ENCODE measurements around the gene GRID1. TPM values are rescaled to one million over a fixed set of nuclear protein-coding genes. Genes with fewer than 3 reads are reported as not detected.

GRID1 gene
- total and polyA plus RNA-seq, 4 donors = 1.1 to 3.8 TPM; not detected in 2

GRCh38 chr10:86030312-86030711 lies 336.3 kb downstream of the GRID1 start:
- DNase-seq = no peak
- WGBS, 2 donors = 20 to 53% methylated on average over 2 of the region's 2 CpGs
- intact Hi-C loops (cut with DNase I) = no loop called here
- no peak for ATAC-seq (ENCODE audit: low FRiP score)
- H3K4me1 ChIP-seq (ENCODE audit: control insufficient read depth in 1 of 2, insufficient read depth in 2 of 2, low read length in 2 of 2) = no peaks in the 10 kb centered on the region
- H3K27ac ChIP-seq (ENCODE audit: low read depth in 1 of 2, low read length in 2 of 2) = no peak overlapping the region
- H3K36me3 ChIP-seq (ENCODE audit: control insufficient read depth in 1 of 2, insufficient read depth in 2 of 2, low read length in 1 of 2) = no peaks in the 10 kb centered on the region
- H3K9me3 ChIP-seq (ENCODE audit: control insufficient read depth, low read length) = peaks cover 4% of the 10 kb centered on the region
- H3K4me3 ChIP-seq (ENCODE audit: low read length in 2 of 2) = no peak overlapping the region
- no peaks in the 10 kb centered on the region for H3K27me3 ChIP-seq (ENCODE audit: control insufficient read depth in 1 of 2, insufficient read depth in 2 of 2, low read length in 1 of 2)

- H3K4me3 ChIP-seq (ENCODE audit: low read length in 2 of 2) = no peak overlapping the region
- H3K9me3 ChIP-seq (ENCODE audit: control insufficient read depth, low read length) = peaks cover 4% of the 10 kb centered on the region
- no peak for DNase-seq
- no peaks in the 10 kb centered on the region for H3K4me1 ChIP-seq (ENCODE audit: control insufficient read depth in 1 of 2, insufficient read depth in 2 of 2, low read length in 2 of 2)
- H3K36me3 ChIP-seq (ENCODE audit: control insufficient read depth in 1 of 2, insufficient read depth in 2 of 2, low read length in 1 of 2) = no peaks in the 10 kb centered on the region
- H3K27me3 ChIP-seq (ENCODE audit: control insufficient read depth in 1 of 2, insufficient read depth in 2 of 2, low read length in 1 of 2) = no peaks in the 10 kb centered on the region
- ATAC-seq (ENCODE audit: low FRiP score) = no peak
- WGBS, 2 donors = 83 to 93% methylated on average over 2 of the region's 2 CpGs
- no peak overlapping the region for H3K27ac ChIP-seq (ENCODE audit: low read depth in 1 of 2, low read length in 2 of 2)
- intact Hi-C loops (cut with DNase I) = no loop called here
Measured at GRCh38 chr10:86027346-86027745, 339.2 kb downstream of the GRID1 start.

- intact Hi-C loops (cut with DNase I) = no loop called here
- DNase-seq (no peak), ATAC-seq (ENCODE audit: low FRiP score) (no peak)
- Histone ChIP-seq H3K27ac (ENCODE audit: low read depth in 1 of 2, low read length in 2 of 2) (no peak overlapping the region), H3K27me3 (ENCODE audit: control insufficient read depth in 1 of 2, insufficient read depth in 2 of 2, low read length in 1 of 2) (no peaks in the 10 kb centered on the region), H3K4me3 (ENCODE audit: low read length in 2 of 2) (no peak overlapping the region), H3K4me1 (ENCODE audit: control insufficient read depth in 1 of 2, insufficient read depth in 2 of 2, low read length in 2 of 2) (no peaks in the 10 kb centered on the region), H3K9me3 (ENCODE audit: control insufficient read depth, low read length) (peaks cover 4% of the 10 kb centered on the region), H3K36me3 (ENCODE audit: control insufficient read depth in 1 of 2, insufficient read depth in 2 of 2, low read length in 1 of 2) (no peaks in the 10 kb centered on the region)
- WGBS, 2 donors = 93 to 94% methylated on average over 3 of the region's 3 CpGs
Measured at GRCh38 chr10:86025509-86025908, 341.1 kb downstream of the GRID1 start.

GRCh38 chr10:86024281-86025041 lies 342.1 kb downstream of the GRID1 start:
- DNase-seq (no peak), ATAC-seq (ENCODE audit: low FRiP score) (peak; percentile 8)
- no peak overlapping the region for H3K27ac ChIP-seq (ENCODE audit: low read depth in 1 of 2, low read length in 2 of 2)
- H3K4me3 ChIP-seq (ENCODE audit: low read length in 2 of 2) = no peak overlapping the region
- H3K36me3 ChIP-seq (ENCODE audit: control insufficient read depth in 1 of 2, insufficient read depth in 2 of 2, low read length in 1 of 2) = no peaks in the 10 kb centered on the region
- no peaks in the 10 kb centered on the region for H3K27me3 ChIP-seq (ENCODE audit: control insufficient read depth in 1 of 2, insufficient read depth in 2 of 2, low read length in 1 of 2)
- no peaks in the 10 kb centered on the region for H3K4me1 ChIP-seq (ENCODE audit: control insufficient read depth in 1 of 2, insufficient read depth in 2 of 2, low read length in 2 of 2)
- H3K9me3 ChIP-seq (ENCODE audit: control insufficient read depth, low read length) = peaks cover 3% of the 10 kb centered on the region
- WGBS, 2 donors = 25 to 32% methylated on average over 8 of the region's 8 CpGs
- intact Hi-C loops (cut with DNase I) = no loop called here

GRCh38 chr10:86023931-86024280 lies 342.7 kb downstream of the GRID1 start:
- WGBS, 2 donors = 79 to 82% methylated on average over 4 of the region's 4 CpGs
- no peaks in the 10 kb centered on the region for H3K36me3 ChIP-seq (ENCODE audit: control insufficient read depth in 1 of 2, insufficient read depth in 2 of 2, low read length in 1 of 2)
- no peaks in the 10 kb centered on the region for H3K27me3 ChIP-seq (ENCODE audit: control insufficient read depth in 1 of 2, insufficient read depth in 2 of 2, low read length in 1 of 2)
- DNase-seq = no peak
- H3K4me3 ChIP-seq (ENCODE audit: low read length in 2 of 2) = no peak overlapping the region
- intact Hi-C loops (cut with DNase I) = no loop called here
- H3K9me3 ChIP-seq (ENCODE audit: control insufficient read depth, low read length) = peaks cover 3% of the 10 kb centered on the region
- no peak overlapping the region for H3K27ac ChIP-seq (ENCODE audit: low read depth in 1 of 2, low read length in 2 of 2)
- H3K4me1 ChIP-seq (ENCODE audit: control insufficient read depth in 1 of 2, insufficient read depth in 2 of 2, low read length in 2 of 2) = no peaks in the 10 kb centered on the region
- ATAC-seq (ENCODE audit: low FRiP score) = no peak

GRCh38 chr10:86023336-86023735 lies 343.3 kb downstream of the GRID1 start:
- Histone ChIP-seq H3K27me3 (ENCODE audit: control insufficient read depth in 1 of 2, insufficient read depth in 2 of 2, low read length in 1 of 2) (no peaks in the 10 kb centered on the region), H3K36me3 (ENCODE audit: control insufficient read depth in 1 of 2, insufficient read depth in 2 of 2, low read length in 1 of 2) (no peaks in the 10 kb centered on the region), H3K9me3 (ENCODE audit: control insufficient read depth, low read length) (peaks cover 3% of the 10 kb centered on the region), H3K27ac (ENCODE audit: low read depth in 1 of 2, low read length in 2 of 2) (no peak overlapping the region), H3K4me3 (ENCODE audit: low read length in 2 of 2) (no peak overlapping the region), H3K4me1 (ENCODE audit: control insufficient read depth in 1 of 2, insufficient read depth in 2 of 2, low read length in 2 of 2) (no peaks in the 10 kb centered on the region)
- no peak for ATAC-seq (ENCODE audit: low FRiP score)
- WGBS, 2 donors = 92 to 93% methylated on average over 3 of the region's 3 CpGs
- intact Hi-C loops (cut with DNase I) = no loop called here
- no peak for DNase-seq

GRCh38 chr10:86022906-86023305 lies 343.7 kb downstream of the GRID1 start:
- WGBS, 2 donors = 94 to 96% methylated on average over 4 of the region's 4 CpGs
- H3K4me1 ChIP-seq (ENCODE audit: control insufficient read depth in 1 of 2, insufficient read depth in 2 of 2, low read length in 2 of 2) = no peaks in the 10 kb centered on the region
- H3K27ac ChIP-seq (ENCODE audit: low read depth in 1 of 2, low read length in 2 of 2) = no peak overlapping the region
- no peak for ATAC-seq (ENCODE audit: low FRiP score)
- no peak overlapping the region for H3K4me3 ChIP-seq (ENCODE audit: low read length in 2 of 2)
- no peaks in the 10 kb centered on the region for H3K27me3 ChIP-seq (ENCODE audit: control insufficient read depth in 1 of 2, insufficient read depth in 2 of 2, low read length in 1 of 2)
- peaks cover 3% of the 10 kb centered on the region for H3K9me3 ChIP-seq (ENCODE audit: control insufficient read depth, low read length)
- no peaks in the 10 kb centered on the region for H3K36me3 ChIP-seq (ENCODE audit: control insufficient read depth in 1 of 2, insufficient read depth in 2 of 2, low read length in 1 of 2)
- intact Hi-C loops (cut with DNase I) = no loop called here
- no peak for DNase-seq

- WGBS, 2 donors = 27 to 34% methylated on average over 5 of the region's 5 CpGs
- Histone ChIP-seq H3K9me3 (ENCODE audit: control insufficient read depth, low read length) (no peaks in the 10 kb centered on the region), H3K36me3 (ENCODE audit: control insufficient read depth in 1 of 2, insufficient read depth in 2 of 2, low read length in 1 of 2) (no peaks in the 10 kb centered on the region), H3K4me3 (ENCODE audit: low read length in 2 of 2) (no peak overlapping the region), H3K27ac (ENCODE audit: low read depth in 1 of 2, low read length in 2 of 2) (no peak overlapping the region), H3K4me1 (ENCODE audit: control insufficient read depth in 1 of 2, insufficient read depth in 2 of 2, low read length in 2 of 2) (no peaks in the 10 kb centered on the region), H3K27me3 (ENCODE audit: control insufficient read depth in 1 of 2, insufficient read depth in 2 of 2, low read length in 1 of 2) (no peaks in the 10 kb centered on the region)
- ATAC-seq (ENCODE audit: low FRiP score) (no peak), DNase-seq (no peak)
- intact Hi-C loops (cut with DNase I) = no loop called here
Measured at GRCh38 chr10:86020134-86020533, 346.5 kb downstream of the GRID1 start.

- no peaks in the 10 kb centered on the region for H3K4me1 ChIP-seq (ENCODE audit: control insufficient read depth in 1 of 2, insufficient read depth in 2 of 2, low read length in 2 of 2)
- DNase-seq (no peak), ATAC-seq (ENCODE audit: low FRiP score) (no peak)
- H3K4me3 ChIP-seq (ENCODE audit: low read length in 2 of 2) = no peak overlapping the region
- H3K9me3 ChIP-seq (ENCODE audit: control insufficient read depth, low read length) = no peaks in the 10 kb centered on the region
- no peaks in the 10 kb centered on the region for H3K36me3 ChIP-seq (ENCODE audit: control insufficient read depth in 1 of 2, insufficient read depth in 2 of 2, low read length in 1 of 2)
- H3K27me3 ChIP-seq (ENCODE audit: control insufficient read depth in 1 of 2, insufficient read depth in 2 of 2, low read length in 1 of 2) = no peaks in the 10 kb centered on the region
- no peak overlapping the region for H3K27ac ChIP-seq (ENCODE audit: low read depth in 1 of 2, low read length in 2 of 2)
- 96% methylated on average over 4 of the region's 4 CpGs for WGBS, 2 donors
- intact Hi-C loops (cut with DNase I) = no loop called here
Measured at GRCh38 chr10:86019141-86019540, 347.5 kb downstream of the GRID1 start.
